Measurements from ENCODE around the gene APOBEC4. TPM values are rescaled to one million over a fixed set of nuclear protein-coding genes. Genes with fewer than 3 reads are reported as not detected.

APOBEC4 gene
- total and polyA plus RNA-seq, 2 of the 8 experiments (the other 6 are each of a cell fraction or from before 2014, with no cell fraction given), result not detected

- TF ChIP-seq FOSL1 (IDR thresholded peaks at IDR 0.05; ENCODE audit: insufficient read depth, low read depth, low read length), result no peak
- TF ChIP-seq CHD7 (IDR thresholded peaks at IDR 0.05; ENCODE audit: insufficient replicate concordance, low read length), result no peak
- no peak for TF ChIP-seq BCL11A (IDR thresholded peaks at IDR 0.05; ENCODE audit: low read depth in 2 of 2, low read length in 2 of 2)
- no peak for TF ChIP-seq RBBP5 (IDR thresholded peaks at IDR 0.05; ENCODE audit: borderline replicate concordance, low read depth, low read length)
- no peak for TF ChIP-seq JUN (IDR thresholded peaks at IDR 0.05; ENCODE audit: low read depth, low read length)
- no peak for TF ChIP-seq EZH2 (IDR thresholded peaks at IDR 0.05; ENCODE audit: low read depth, low read length, severe bottlenecking)
- no peak for TF ChIP-seq KDM1A (IDR thresholded peaks at IDR 0.05; ENCODE audit: borderline replicate concordance, low read length)
Measured at GRCh38 chr1:183645531-183645930, 7.6 kb downstream of the APOBEC4 start (continued).
